HCT116 (cell line): ENCODE results near the gene BSG. TPM values are rescaled to one million over a fixed set of nuclear protein-coding genes. Genes with fewer than 3 reads are reported as not detected.

Experiments used
- ATAC-seq: fragments of 200-7000 bp; cut with Tn5 transposase; 2 replicates; pipeline ENCODE4 v1.9.1; 2020; ENCODE audit warnings: mild to moderate bottlenecking, moderate library complexity
- BruUV-seq: library from RNA; stranded (reverse); fragments of 400-500 nt; replicated peaks from 2 replicates; lab custom pipeline; 2021; lab: Mats Ljungman, UMichigan
- CTCF ChIA-PET: fragments of 300-600 bp; sonication (Branson Sonifier 250); formaldehyde crosslinking; loops from one replicate; lab custom pipeline; 2021; ENCODE audit warnings: antibody characterized with exemption; lab: Charles Lee
- POLR2A ChIA-PET: fragments of 300-600, 350-600 bp; sonication (Branson Sonifier 250); formaldehyde crosslinking; loops from one replicate; lab custom pipeline; 2021; ENCODE audit warnings: antibody characterized with exemption; lab: Charles Lee
- RAD21 ChIA-PET, 2 experiments: fragments of 300-600 bp; sonication (Branson Sonifier 250); formaldehyde crosslinking; loops; one replicate each; lab custom pipeline; 2023; ENCODE audit warnings: low total read pairs in 2 of 2; ENCODE audit not compliant: uncharacterized antibody in 2 of 2, unreplicated experiment in 2 of 2, low non-redundant PET in 1 of 2; lab: Charles Lee
- DNase-seq: peaks from one replicate; pipeline ENCODE4 v3.0.0-alpha.2; 2010; ENCODE audit warnings: low read depth, low spot score
- H2AFZ ChIP-seq: fragments of 200-600 bp; shearing (Covaris generic), sonication (generic); 2 replicates; pipeline ENCODE4 v1.6.1; 2017; ENCODE audit warnings: low read depth, mixed run types, mixed read lengths, antibody characterized with exemption, low read length; ENCODE audit not compliant: poor library complexity, severe bottlenecking
- H3K27ac ChIP-seq: 2 replicates; pipeline ENCODE4 v1.5.1; 2012; ENCODE audit warnings: low read depth, low read length
- H3K27me3 ChIP-seq: fragments of 200-600 bp; sonication (generic); 2 replicates; pipeline ENCODE4 v1.6.1; 2016; ENCODE audit warnings: mixed run types, low read length, mixed read lengths; ENCODE audit not compliant: insufficient read depth
- H3K36me3 ChIP-seq, 2 experiments: fragments of 200-500 bp in 1 of 2; fragments of 200-600 bp in 1 of 2; sonication (Bioruptor generic) in 1 of 2; sonication (generic) in 1 of 2; 2 replicates each; pipeline versions ENCODE4 v1.5.1 to v1.6.1; 2014 to 2016; ENCODE audit warnings: low read length in 2 of 2, inconsistent platforms in 1 of 2, mixed read lengths in 1 of 2, mixed run types in 1 of 2; ENCODE audit not compliant: insufficient read depth in 2 of 2, control insufficient read depth in 1 of 2
- H3K4me1 ChIP-seq, 2 experiments: fragments of 200-600 bp in 1 of 2; sonication (generic) in 1 of 2; 2 replicates each; pipeline versions ENCODE4 v1.5.1 to v1.6.1; 2012 to 2017; ENCODE audit warnings: low read length in 2 of 2, inconsistent platforms in 1 of 2, mild to moderate bottlenecking in 1 of 2, mixed read lengths in 1 of 2, mixed run types in 1 of 2, moderate library complexity in 1 of 2; ENCODE audit not compliant: insufficient read depth in 2 of 2, control insufficient read depth in 1 of 2
- H3K4me2 ChIP-seq: fragments of 200-600 bp; sonication (generic); 2 replicates; pipeline ENCODE4 v1.6.1; 2017; ENCODE audit warnings: mixed run types, low read length, mixed read lengths
- H3K4me3 ChIP-seq, 2 experiments: fragments of 200-600 bp in 1 of 2; sonication (generic) in 1 of 2; replicated peaks in 1 of 2; 2 replicates each; pipeline ENCODE4 v1.5.1; 2011 to 2016; ENCODE audit warnings: low read length in 2 of 2, control low read depth in 1 of 2, low read depth in 1 of 2, mild to moderate bottlenecking in 1 of 2, mixed read lengths in 1 of 2, mixed run types in 1 of 2
- H3K79me2 ChIP-seq: fragments of 200-600 bp; sonication (generic); 2 replicates; pipeline ENCODE4 v1.6.1; 2017; ENCODE audit warnings: mild to moderate bottlenecking, mixed run types, low read length, moderate library complexity, mixed read lengths; ENCODE audit not compliant: insufficient read depth
- H3K9ac ChIP-seq: fragments of 200-600 bp; sonication (generic); 2 replicates; pipeline ENCODE4 v1.6.1; 2016; ENCODE audit warnings: low read length, mixed read lengths
- H3K9me2 ChIP-seq: fragments of 200-600 bp; sonication (generic), shearing (Covaris generic); 2 replicates; pipeline ENCODE4 v1.6.1; 2017; ENCODE audit warnings: mixed run types, mild to moderate bottlenecking, moderate library complexity; ENCODE audit not compliant: insufficient read depth
- H3K9me3 ChIP-seq, 2 experiments: fragments of 200-500 bp in 1 of 2; fragments of 200-600 bp in 1 of 2; sonication (Bioruptor generic) in 1 of 2; sonication (generic) in 1 of 2; 2 replicates each; pipeline ENCODE4 v1.6.1; 2014 to 2017; ENCODE audit warnings: low read length in 2 of 2, mixed read lengths in 2 of 2, inconsistent platforms in 1 of 2, low read depth in 1 of 2, mild to moderate bottlenecking in 1 of 2, mixed run types in 1 of 2, moderate library complexity in 1 of 2; ENCODE audit not compliant: control insufficient read depth in 1 of 2, insufficient read depth in 1 of 2
- H4K20me1 ChIP-seq: fragments of 200-600 bp; sonication (generic), shearing (Covaris generic); 2 replicates; pipeline ENCODE4 v1.6.1; 2017; ENCODE audit warnings: mixed run types, mild to moderate bottlenecking, moderate library complexity; ENCODE audit not compliant: insufficient read depth
- ATF3 ChIP-seq: IDR thresholded peaks from 2 replicates; pipeline ENCODE4 v1.6.1; 2012
- CEBPB ChIP-seq: IDR thresholded peaks from 2 replicates; pipeline ENCODE4 v1.6.1; 2012; ENCODE audit warnings: low read depth
- EGR1 ChIP-seq: IDR thresholded peaks from 2 replicates; pipeline ENCODE4 v1.6.1; 2012; ENCODE audit warnings: low read depth
- ELF1 ChIP-seq: IDR thresholded peaks from 2 replicates; pipeline ENCODE4 v1.6.1; 2012; ENCODE audit warnings: low read depth, borderline replicate concordance
- EZH2 ChIP-seq: fragments of 200-600 bp; sonication (generic); IDR thresholded peaks from 2 replicates; pipeline ENCODE4 v1.6.1; 2017; ENCODE audit warnings: antibody characterized with exemption, mixed run types
- EZH2phosphoT487 ChIP-seq: fragments of 200-600 bp; IDR thresholded peaks from 2 replicates; pipeline ENCODE4 v1.6.1; 2018; ENCODE audit warnings: antibody characterized with exemption, borderline replicate concordance
- FOSL1 ChIP-seq: IDR thresholded peaks from 2 replicates; pipeline ENCODE4 v1.6.1; 2012; ENCODE audit warnings: low read depth
- JUND ChIP-seq: IDR thresholded peaks from 2 replicates; pipeline ENCODE4 v1.6.1; 2012
- MAX ChIP-seq: IDR thresholded peaks from 2 replicates; pipeline ENCODE4 v1.6.1; 2012
- POLR2A ChIP-seq: IDR thresholded peaks from 2 replicates; pipeline ENCODE4 v1.7.0; 2011; ENCODE audit warnings: borderline replicate concordance; ENCODE audit not compliant: insufficient read depth, insufficient read length; ENCODE audit errors: extremely low read depth
- POLR2AphosphoS5 ChIP-seq: IDR thresholded peaks from 2 replicates; pipeline ENCODE4 v1.6.1; 2011; ENCODE audit warnings: mild to moderate bottlenecking, low read depth, low read length, moderate library complexity
- RAD21 ChIP-seq: IDR thresholded peaks from 2 replicates; pipeline ENCODE4 v1.6.1; 2012; ENCODE audit warnings: low read depth, mild to moderate bottlenecking
- SIN3A ChIP-seq: IDR thresholded peaks from 2 replicates; pipeline ENCODE4 v1.6.1; 2012; ENCODE audit warnings: low read depth
- SP1 ChIP-seq: IDR thresholded peaks from 2 replicates; pipeline ENCODE4 v1.6.1; 2012; ENCODE audit warnings: low read depth
- SRF ChIP-seq: IDR thresholded peaks from 2 replicates; pipeline ENCODE4 v1.6.1; 2012; ENCODE audit warnings: low read depth
- TCF7L2 ChIP-seq: IDR thresholded peaks from 2 replicates; pipeline ENCODE4 v1.7.0; 2011; ENCODE audit warnings: borderline replicate concordance, inconsistent platforms; ENCODE audit not compliant: insufficient read depth, insufficient read length; ENCODE audit errors: extremely low read depth
- ZFX ChIP-seq: fragments of 450-650 bp; IDR thresholded peaks from 2 replicates; pipeline ENCODE4 v1.6.1; 2017
- ZNF274 ChIP-seq: fragments of 200-500 bp; sonication (Bioruptor generic); IDR thresholded peaks from 2 replicates; pipeline ENCODE4 v1.6.1; 2014; ENCODE audit warnings: mild to moderate bottlenecking, low read depth, low read length, inconsistent platforms
- intact Hi-C: fragments of 100-400 bp; cut with micrococcal nuclease; formaldehyde crosslinking; loops from 2 replicates; pipeline ENCODE4 v1.10.0; 2022
- total RNA-seq: library from RNA; stranded (reverse); gene quantifications from one replicate; pipeline ENCODE4 v1.2.1, GENCODE V29; 2021; ENCODE audit not compliant: unreplicated experiment
- TF ChIP-seq, protein P1 (sequence below): IDR thresholded peaks from 2 replicates; pipeline ENCODE4 v1.6.1; 2011; ENCODE audit warnings: mild to moderate bottlenecking, low read length, moderate library complexity; ENCODE audit not compliant: insufficient replicate concordance; ENCODE audit errors: extremely low read depth
- TF ChIP-seq, protein P2 (sequence below), 3 experiments: fragments of 200-600 bp in 1 of 3; sonication (generic) in 1 of 3; IDR thresholded peaks in 2 of 3; conservative IDR thresholded peaks in 1 of 3; 2 replicates each; pipeline ENCODE4 v1.5.1; 2012 to 2017; ENCODE audit warnings: low read depth in 2 of 3, low read length in 2 of 3, antibody characterized with exemption in 1 of 3, borderline replicate concordance in 1 of 3, control low read depth in 1 of 3, mild to moderate bottlenecking in 1 of 3, mixed read lengths in 1 of 3, mixed run types in 1 of 3, moderate library complexity in 1 of 3; ENCODE audit not compliant: insufficient read depth in 1 of 3

The BSG gene
- total RNA-seq, 1 experiment from 2014 or later: 603 TPM

DNA sequence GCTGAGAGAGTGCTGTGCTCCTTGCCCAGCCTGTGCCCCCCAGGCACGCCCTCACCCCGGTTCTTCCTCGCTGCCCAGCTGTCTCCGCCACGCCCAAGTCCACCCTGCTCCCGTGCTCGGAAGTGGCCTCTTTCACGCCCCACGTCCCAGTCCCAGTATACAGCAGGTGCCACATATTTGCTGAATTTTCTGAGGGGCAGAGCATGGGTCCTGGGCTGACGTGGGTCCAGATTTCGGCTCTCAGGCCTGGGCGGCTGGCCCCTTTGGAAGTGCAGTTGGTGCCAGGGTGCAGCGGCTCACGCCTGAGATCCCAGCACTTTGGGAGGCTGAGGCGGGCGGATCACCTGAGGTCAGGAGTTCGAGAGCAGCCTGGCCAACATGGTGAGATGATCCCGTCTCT is 20.7 kb downstream of the BSG start (continued):
- TF ChIP-seq, protein P1, sequence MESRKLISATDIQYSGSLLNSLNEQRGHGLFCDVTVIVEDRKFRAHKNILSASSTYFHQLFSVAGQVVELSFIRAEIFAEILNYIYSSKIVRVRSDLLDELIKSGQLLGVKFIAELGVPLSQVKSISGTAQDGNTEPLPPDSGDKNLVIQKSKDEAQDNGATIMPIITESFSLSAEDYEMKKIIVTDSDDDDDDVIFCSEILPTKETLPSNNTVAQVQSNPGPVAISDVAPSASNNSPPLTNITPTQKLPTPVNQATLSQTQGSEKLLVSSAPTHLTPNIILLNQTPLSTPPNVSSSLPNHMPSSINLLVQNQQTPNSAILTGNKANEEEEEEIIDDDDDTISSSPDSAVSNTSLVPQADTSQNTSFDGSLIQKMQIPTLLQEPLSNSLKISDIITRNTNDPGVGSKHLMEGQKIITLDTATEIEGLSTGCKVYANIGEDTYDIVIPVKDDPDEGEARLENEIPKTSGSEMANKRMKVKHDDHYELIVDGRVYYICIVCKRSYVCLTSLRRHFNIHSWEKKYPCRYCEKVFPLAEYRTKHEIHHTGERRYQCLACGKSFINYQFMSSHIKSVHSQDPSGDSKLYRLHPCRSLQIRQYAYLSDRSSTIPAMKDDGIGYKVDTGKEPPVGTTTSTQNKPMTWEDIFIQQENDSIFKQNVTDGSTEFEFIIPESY: no peak
- no peak for TF ChIP-seq RAD21

GRCh38 chr19:593505-593904 is 21.1 kb downstream of the BSG start:
- ChIA-PET POLR2A (no interaction called here), CTCF (no interaction called here)
- Histone ChIP-seq H3K27me3 (no peaks in the 10 kb centered on the region), H4K20me1 (no peaks in the 10 kb centered on the region), H3K36me3 (no peaks in the 10 kb centered on the region)
- intact Hi-C loops: no loop called here
- no peak for ATAC-seq
- no TSS peak for BruUV-seq
- no peak for TF ChIP-seq SIN3A
- TF ChIP-seq ELF1: no peak
- TF ChIP-seq POLR2AphosphoS5: no peak
- TF ChIP-seq, protein P2, sequence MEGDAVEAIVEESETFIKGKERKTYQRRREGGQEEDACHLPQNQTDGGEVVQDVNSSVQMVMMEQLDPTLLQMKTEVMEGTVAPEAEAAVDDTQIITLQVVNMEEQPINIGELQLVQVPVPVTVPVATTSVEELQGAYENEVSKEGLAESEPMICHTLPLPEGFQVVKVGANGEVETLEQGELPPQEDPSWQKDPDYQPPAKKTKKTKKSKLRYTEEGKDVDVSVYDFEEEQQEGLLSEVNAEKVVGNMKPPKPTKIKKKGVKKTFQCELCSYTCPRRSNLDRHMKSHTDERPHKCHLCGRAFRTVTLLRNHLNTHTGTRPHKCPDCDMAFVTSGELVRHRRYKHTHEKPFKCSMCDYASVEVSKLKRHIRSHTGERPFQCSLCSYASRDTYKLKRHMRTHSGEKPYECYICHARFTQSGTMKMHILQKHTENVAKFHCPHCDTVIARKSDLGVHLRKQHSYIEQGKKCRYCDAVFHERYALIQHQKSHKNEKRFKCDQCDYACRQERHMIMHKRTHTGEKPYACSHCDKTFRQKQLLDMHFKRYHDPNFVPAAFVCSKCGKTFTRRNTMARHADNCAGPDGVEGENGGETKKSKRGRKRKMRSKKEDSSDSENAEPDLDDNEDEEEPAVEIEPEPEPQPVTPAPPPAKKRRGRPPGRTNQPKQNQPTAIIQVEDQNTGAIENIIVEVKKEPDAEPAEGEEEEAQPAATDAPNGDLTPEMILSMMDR (IDR thresholded peaks at IDR 0.05 in 2 of 3, conservative IDR thresholded peaks at IDR 0.05 in 1 of 3; ENCODE audit: borderline replicate concordance in 1 of 3, insufficient read depth in 1 of 3, low read depth in 2 of 3, low read length in 2 of 3): no peak
- TF ChIP-seq, protein P1: no peak
- no peak for TF ChIP-seq CEBPB
- no peak for TF ChIP-seq ZNF274
- TF ChIP-seq EZH2phosphoT487: no peak
- TF ChIP-seq FOSL1: no peak
- no peak for TF ChIP-seq RAD21
- no peak for TF ChIP-seq SP1
- TF ChIP-seq MAX: no peak
- TF ChIP-seq TCF7L2: no peak
- no peak for TF ChIP-seq ATF3
- TF ChIP-seq EGR1: no peak
- TF ChIP-seq SRF: no peak
- no peak for TF ChIP-seq JUND
- TF ChIP-seq POLR2A: no peak
- no peak for TF ChIP-seq EZH2
- TF ChIP-seq ZFX: no peak
- TF ChIP-seq, all 23 proteins: peak for 0
- Histone ChIP-seq H3K4me3 (no peak overlapping the region), H3K9me2 (no peaks in the 10 kb centered on the region), H3K27ac (no peak overlapping the region), H3K79me2 (no peaks in the 10 kb centered on the region), H3K4me2 (no peak overlapping the region), H2AFZ (no peak overlapping the region), H3K4me1 (peaks cover 8 to 9% of the 10 kb centered on the region in 2 experiments), H3K9me3 (peaks cover 0 to 3% of the 10 kb centered on the region in 2 experiments; a peak in 1 of 4 replicates), H3K9ac (no peak overlapping the region)
- DNase-seq: no peak
- RAD21 ChIA-PET: no interaction called here
